HG02798 (cell line): ENCODE measurements around the gene UCHL5.
A peak's percentile ranks its signal among the peaks of the same experiment; 100 is the strongest.
"Not testable (repeated sequence)": the region's sequence is repeated elsewhere in the genome, so short reads cannot be mapped to it uniquely, and the experiment has no call there.

ENCODE experiments used
- ATAC-seq: cut with Tn5 transposase; IDR thresholded peaks from one replicate; pipeline ENCODE4 v1.9.1; 2021; ENCODE audit warnings: mild to moderate bottlenecking; ENCODE audit not compliant: unreplicated experiment, poor library complexity

UCHL5 gene

GRCh38 chr1:193014400-193014799, 44.8 kb downstream of the UCHL5 start:
- ATAC-seq, result no peak

GRCh38 chr1:193013707-193014106, 45.5 kb downstream of the UCHL5 start:
- ATAC-seq, result no peak

- ATAC-seq, result no peak
Measured at GRCh38 chr1:193013005-193013404, 46.2 kb downstream of the UCHL5 start.

GRCh38 chr1:193011406-193011805, 47.8 kb downstream of the UCHL5 start:
- no peak for ATAC-seq

GRCh38 chr1:193009501-193009900, 49.7 kb downstream of the UCHL5 start:
- no peak for ATAC-seq

- ATAC-seq, result no peak
Measured at GRCh38 chr1:193005785-193006184, 53.4 kb downstream of the UCHL5 start.

GRCh38 chr1:192998536-192998935, 60.6 kb downstream of the UCHL5 start:
- no peak for ATAC-seq

- ATAC-seq, result no peak
Measured at GRCh38 chr1:192994141-192994540, 65.0 kb downstream of the UCHL5 start.

- ATAC-seq, result no peak
Measured at GRCh38 chr1:192993426-192994085, 65.6 kb downstream of the UCHL5 start.

- not testable (repeated sequence) for ATAC-seq
Measured at GRCh38 chr1:192986748-192987334, 72.3 kb downstream of the UCHL5 start.

- no peak for ATAC-seq
Measured at GRCh38 chr1:192986110-192986747, 72.9 kb downstream of the UCHL5 start.

- no peak for ATAC-seq
Measured at GRCh38 chr1:192984080-192984479, 75.1 kb downstream of the UCHL5 start.

- ATAC-seq, result peak; percentile 93
Measured at GRCh38 chr1:192983349-192983980, 75.7 kb downstream of the UCHL5 start.

- no peak for ATAC-seq
Measured at GRCh38 chr1:192980856-192981255, 78.3 kb downstream of the UCHL5 start.

GRCh38 chr1:192980334-192980733, 78.8 kb downstream of the UCHL5 start:
- not testable (repeated sequence) for ATAC-seq

- ATAC-seq, result no peak
Measured at GRCh38 chr1:192979542-192979941, 79.6 kb downstream of the UCHL5 start.

GRCh38 chr1:192978195-192978710, 80.9 kb downstream of the UCHL5 start:
- ATAC-seq, result no peak

GRCh38 chr1:192977089-192977706, 82.0 kb downstream of the UCHL5 start:
- no peak for ATAC-seq

GRCh38 chr1:192976576-192976975, 82.6 kb downstream of the UCHL5 start:
- ATAC-seq, result no peak

- no peak for ATAC-seq
Measured at GRCh38 chr1:192974701-192975100, 84.5 kb downstream of the UCHL5 start.

- no peak for ATAC-seq
Measured at GRCh38 chr1:192973988-192974387, 85.2 kb downstream of the UCHL5 start.
